ENCODE results near the gene TMEM86B.

TMEM86B gene

GRCh38 chr19:55238030-55238429 is 9.5 kb upstream of the TMEM86B start:
- no peak for DNase-seq
- Histone ChIP-seq H3K27ac (no peak overlapping the region), H3K36me3 (peaks cover 80 to 98% (median 84%) of the 10 kb centered on the region in 3 donors), H3K9me3 (no peaks in the 10 kb centered on the region), H3K4me1 (no peaks in the 10 kb centered on the region), H3K27me3 (no peaks in the 10 kb centered on the region), H3K4me3 (no peak overlapping the region)
- TF ChIP-seq, protein P1, sequence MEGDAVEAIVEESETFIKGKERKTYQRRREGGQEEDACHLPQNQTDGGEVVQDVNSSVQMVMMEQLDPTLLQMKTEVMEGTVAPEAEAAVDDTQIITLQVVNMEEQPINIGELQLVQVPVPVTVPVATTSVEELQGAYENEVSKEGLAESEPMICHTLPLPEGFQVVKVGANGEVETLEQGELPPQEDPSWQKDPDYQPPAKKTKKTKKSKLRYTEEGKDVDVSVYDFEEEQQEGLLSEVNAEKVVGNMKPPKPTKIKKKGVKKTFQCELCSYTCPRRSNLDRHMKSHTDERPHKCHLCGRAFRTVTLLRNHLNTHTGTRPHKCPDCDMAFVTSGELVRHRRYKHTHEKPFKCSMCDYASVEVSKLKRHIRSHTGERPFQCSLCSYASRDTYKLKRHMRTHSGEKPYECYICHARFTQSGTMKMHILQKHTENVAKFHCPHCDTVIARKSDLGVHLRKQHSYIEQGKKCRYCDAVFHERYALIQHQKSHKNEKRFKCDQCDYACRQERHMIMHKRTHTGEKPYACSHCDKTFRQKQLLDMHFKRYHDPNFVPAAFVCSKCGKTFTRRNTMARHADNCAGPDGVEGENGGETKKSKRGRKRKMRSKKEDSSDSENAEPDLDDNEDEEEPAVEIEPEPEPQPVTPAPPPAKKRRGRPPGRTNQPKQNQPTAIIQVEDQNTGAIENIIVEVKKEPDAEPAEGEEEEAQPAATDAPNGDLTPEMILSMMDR (IDR thresholded peaks at IDR 0.05), result no peak
- intact Hi-C loops (cut with DNase I; ENCODE audit: low total_unique reads), result no loop called here

GRCh38 chr19:55232986-55233385 is 4.4 kb upstream of the TMEM86B start:
- Histone ChIP-seq H3K36me3 (peaks cover 72 to 98% (median 84%) of the 10 kb centered on the region in 3 donors), H3K9me3 (no peaks in the 10 kb centered on the region), H3K4me1 (no peaks in the 10 kb centered on the region), H3K4me3 (no peak overlapping the region), H3K27ac (no peak overlapping the region), H3K27me3 (no peaks in the 10 kb centered on the region)
- TF ChIP-seq, protein P1 (IDR thresholded peaks at IDR 0.05), result no peak
- intact Hi-C loops (cut with DNase I; ENCODE audit: low total_unique reads), result no loop called here
- no peak for DNase-seq

- no peak for DNase-seq
- H3K27me3 ChIP-seq, result no peaks in the 10 kb centered on the region
- no peak overlapping the region for H3K4me3 ChIP-seq
- H3K27ac ChIP-seq, result no peak overlapping the region
- H3K4me1 ChIP-seq, result no peaks in the 10 kb centered on the region
- no peaks in the 10 kb centered on the region for H3K9me3 ChIP-seq
- TF ChIP-seq, protein P1 (IDR thresholded peaks at IDR 0.05), result no peak
- intact Hi-C loops (cut with DNase I; ENCODE audit: low total_unique reads), result no loop called here
- H3K36me3 ChIP-seq, result peaks cover 65 to 98% (median 84%) of the 10 kb centered on the region in 3 donors
Measured at GRCh38 chr19:55232286-55232602, 3.7 kb upstream of the TMEM86B start.

DNA sequence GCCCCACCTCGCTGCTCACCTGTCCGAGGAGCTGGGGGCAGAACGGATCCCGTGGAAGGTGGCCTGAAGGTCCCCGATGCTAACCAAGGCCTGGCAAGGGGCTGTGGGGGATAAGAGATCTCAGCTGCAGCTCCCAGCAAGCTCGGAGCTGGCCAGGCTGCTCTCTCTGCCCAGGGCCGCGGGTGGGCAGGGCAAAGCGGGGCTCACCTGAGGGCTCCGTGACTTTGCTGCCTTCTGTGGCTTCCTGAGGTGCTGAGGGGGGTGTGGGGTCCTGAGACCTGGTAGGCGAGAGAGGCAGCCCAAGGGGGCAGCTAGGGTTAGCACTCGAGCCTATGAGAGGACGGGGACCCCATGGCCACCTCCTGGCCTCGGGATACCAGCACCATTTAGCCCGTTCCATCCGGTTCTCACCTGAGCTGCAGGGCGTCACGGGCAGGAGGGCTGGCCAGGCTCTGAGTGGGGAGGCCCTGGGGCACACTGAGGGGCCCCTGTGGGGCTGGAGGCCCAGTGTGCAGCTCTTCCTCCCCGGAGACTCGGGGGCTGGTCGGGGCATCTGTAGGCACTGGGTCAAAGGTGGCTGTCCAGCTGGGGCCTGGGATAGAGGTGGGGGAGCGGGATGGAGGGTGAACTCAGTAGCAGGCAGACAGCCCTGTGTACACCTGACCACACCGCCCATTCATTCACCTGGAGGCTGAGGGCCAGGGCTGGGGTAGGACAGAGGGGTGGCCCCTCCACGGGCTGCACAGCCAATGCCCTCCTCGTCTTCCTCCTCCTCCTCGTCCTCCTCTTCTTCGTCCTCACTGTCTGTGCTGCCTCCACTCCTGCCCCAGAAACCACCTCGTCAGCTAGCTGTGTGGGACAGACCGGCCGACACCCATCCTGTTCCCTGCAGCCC is 3.1 kb upstream of the TMEM86B start:
- peaks cover 59 to 98% (median 80%) of the 10 kb centered on the region in 3 donors for H3K36me3 ChIP-seq
- no peaks in the 10 kb centered on the region for H3K4me1 ChIP-seq
- no peak overlapping the region for H3K4me3 ChIP-seq
- TF ChIP-seq, protein P1 (IDR thresholded peaks at IDR 0.05), result no peak
- DNase-seq, result no peak
- H3K27ac ChIP-seq, result no peak overlapping the region
- H3K9me3 ChIP-seq, result no peaks in the 10 kb centered on the region
- no peaks in the 10 kb centered on the region for H3K27me3 ChIP-seq
- intact Hi-C loops (cut with DNase I; ENCODE audit: low total_unique reads), result no loop called here

- DNase-seq, result no peak
- Histone ChIP-seq H3K27me3 (no peaks in the 10 kb centered on the region), H3K36me3 (peaks cover 50 to 97% (median 72%) of the 10 kb centered on the region in 3 donors), H3K4me1 (no peaks in the 10 kb centered on the region), H3K9me3 (no peaks in the 10 kb centered on the region), H3K27ac (no peak overlapping the region), H3K4me3 (no peak overlapping the region)
- intact Hi-C loops (cut with DNase I; ENCODE audit: low total_unique reads), result no loop called here
- TF ChIP-seq, protein P1 (IDR thresholded peaks at IDR 0.05), result no peak
Measured at GRCh38 chr19:55230780-55231179, 2.2 kb upstream of the TMEM86B start.

Data from tibial artery (tissue), 4 donors.